ENCODE data around the gene RNF223. TPM values are rescaled to one million over a fixed set of nuclear protein-coding genes. Genes with fewer than 3 reads are reported as not detected.
"Not testable (repeated sequence)": the region's sequence is repeated elsewhere in the genome, so short reads cannot be mapped to it uniquely, and the experiment has no call there.

The RNF223 gene
- total RNA-seq, 1 experiment from 2014 or later: not detected

- TF ChIP-seq STAT6 (CRISPR knock-in tag; conservative IDR thresholded peaks at IDR 0.05; ENCODE audit: low read depth) (no peak), CBFB (CRISPR knock-in tag; IDR thresholded peaks at IDR 0.05; ENCODE audit: low read depth) (no peak), IRF1 (CRISPR knock-in tag; IDR thresholded peaks at IDR 0.05) (no peak), ZNF423 (CRISPR knock-in tag; IDR thresholded peaks at IDR 0.05) (no peak), ERG (CRISPR knock-in tag; IDR thresholded peaks at IDR 0.05) (no peak), FOXK1 (CRISPR knock-in tag; IDR thresholded peaks at IDR 0.05) (peak; percentile 35; the same call in 1 of the 2 replicates), CREM (CRISPR knock-in tag; IDR thresholded peaks at IDR 0.05) (no peak), MAX (CRISPR knock-in tag; IDR thresholded peaks at IDR 0.05) (peak; percentile 76), TP53 (CRISPR knock-in tag; IDR thresholded peaks at IDR 0.05) (0 out of 2 replicates have a peak, but pooled peaks have one; percentile 80), FOXP1 (CRISPR knock-in tag; IDR thresholded peaks at IDR 0.05; ENCODE audit: borderline replicate concordance) (peak; percentile 95; the same call in 1 of the 2 replicates)
- TF ChIP-seq, protein P1, sequence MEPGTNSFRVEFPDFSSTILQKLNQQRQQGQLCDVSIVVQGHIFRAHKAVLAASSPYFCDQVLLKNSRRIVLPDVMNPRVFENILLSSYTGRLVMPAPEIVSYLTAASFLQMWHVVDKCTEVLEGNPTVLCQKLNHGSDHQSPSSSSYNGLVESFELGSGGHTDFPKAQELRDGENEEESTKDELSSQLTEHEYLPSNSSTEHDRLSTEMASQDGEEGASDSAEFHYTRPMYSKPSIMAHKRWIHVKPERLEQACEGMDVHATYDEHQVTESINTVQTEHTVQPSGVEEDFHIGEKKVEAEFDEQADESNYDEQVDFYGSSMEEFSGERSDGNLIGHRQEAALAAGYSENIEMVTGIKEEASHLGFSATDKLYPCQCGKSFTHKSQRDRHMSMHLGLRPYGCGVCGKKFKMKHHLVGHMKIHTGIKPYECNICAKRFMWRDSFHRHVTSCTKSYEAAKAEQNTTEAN (CRISPR knock-in tag; IDR thresholded peaks at IDR 0.05): 0 out of 2 replicates have a peak, but pooled peaks have one; percentile 67
- TF ChIP-seq, protein P2, sequence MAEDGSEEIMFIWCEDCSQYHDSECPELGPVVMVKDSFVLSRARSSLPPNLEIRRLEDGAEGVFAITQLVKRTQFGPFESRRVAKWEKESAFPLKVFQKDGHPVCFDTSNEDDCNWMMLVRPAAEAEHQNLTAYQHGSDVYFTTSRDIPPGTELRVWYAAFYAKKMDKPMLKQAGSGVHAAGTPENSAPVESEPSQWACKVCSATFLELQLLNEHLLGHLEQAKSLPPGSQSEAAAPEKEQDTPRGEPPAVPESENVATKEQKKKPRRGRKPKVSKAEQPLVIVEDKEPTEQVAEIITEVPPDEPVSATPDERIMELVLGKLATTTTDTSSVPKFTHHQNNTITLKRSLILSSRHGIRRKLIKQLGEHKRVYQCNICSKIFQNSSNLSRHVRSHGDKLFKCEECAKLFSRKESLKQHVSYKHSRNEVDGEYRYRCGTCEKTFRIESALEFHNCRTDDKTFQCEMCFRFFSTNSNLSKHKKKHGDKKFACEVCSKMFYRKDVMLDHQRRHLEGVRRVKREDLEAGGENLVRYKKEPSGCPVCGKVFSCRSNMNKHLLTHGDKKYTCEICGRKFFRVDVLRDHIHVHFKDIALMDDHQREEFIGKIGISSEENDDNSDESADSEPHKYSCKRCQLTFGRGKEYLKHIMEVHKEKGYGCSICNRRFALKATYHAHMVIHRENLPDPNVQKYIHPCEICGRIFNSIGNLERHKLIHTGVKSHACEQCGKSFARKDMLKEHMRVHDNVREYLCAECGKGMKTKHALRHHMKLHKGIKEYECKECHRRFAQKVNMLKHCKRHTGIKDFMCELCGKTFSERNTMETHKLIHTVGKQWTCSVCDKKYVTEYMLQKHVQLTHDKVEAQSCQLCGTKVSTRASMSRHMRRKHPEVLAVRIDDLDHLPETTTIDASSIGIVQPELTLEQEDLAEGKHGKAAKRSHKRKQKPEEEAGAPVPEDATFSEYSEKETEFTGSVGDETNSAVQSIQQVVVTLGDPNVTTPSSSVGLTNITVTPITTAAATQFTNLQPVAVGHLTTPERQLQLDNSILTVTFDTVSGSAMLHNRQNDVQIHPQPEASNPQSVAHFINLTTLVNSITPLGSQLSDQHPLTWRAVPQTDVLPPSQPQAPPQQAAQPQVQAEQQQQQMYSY (CRISPR knock-in tag; IDR thresholded peaks at IDR 0.05): peak; percentile 54
- TF ChIP-seq, protein P3, sequence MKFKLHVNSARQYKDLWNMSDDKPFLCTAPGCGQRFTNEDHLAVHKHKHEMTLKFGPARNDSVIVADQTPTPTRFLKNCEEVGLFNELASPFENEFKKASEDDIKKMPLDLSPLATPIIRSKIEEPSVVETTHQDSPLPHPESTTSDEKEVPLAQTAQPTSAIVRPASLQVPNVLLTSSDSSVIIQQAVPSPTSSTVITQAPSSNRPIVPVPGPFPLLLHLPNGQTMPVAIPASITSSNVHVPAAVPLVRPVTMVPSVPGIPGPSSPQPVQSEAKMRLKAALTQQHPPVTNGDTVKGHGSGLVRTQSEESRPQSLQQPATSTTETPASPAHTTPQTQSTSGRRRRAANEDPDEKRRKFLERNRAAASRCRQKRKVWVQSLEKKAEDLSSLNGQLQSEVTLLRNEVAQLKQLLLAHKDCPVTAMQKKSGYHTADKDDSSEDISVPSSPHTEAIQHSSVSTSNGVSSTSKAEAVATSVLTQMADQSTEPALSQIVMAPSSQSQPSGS (CRISPR knock-in tag; IDR thresholded peaks at IDR 0.05; ENCODE audit: borderline replicate concordance, low read depth): no peak
- TF ChIP-seq, protein P4, sequence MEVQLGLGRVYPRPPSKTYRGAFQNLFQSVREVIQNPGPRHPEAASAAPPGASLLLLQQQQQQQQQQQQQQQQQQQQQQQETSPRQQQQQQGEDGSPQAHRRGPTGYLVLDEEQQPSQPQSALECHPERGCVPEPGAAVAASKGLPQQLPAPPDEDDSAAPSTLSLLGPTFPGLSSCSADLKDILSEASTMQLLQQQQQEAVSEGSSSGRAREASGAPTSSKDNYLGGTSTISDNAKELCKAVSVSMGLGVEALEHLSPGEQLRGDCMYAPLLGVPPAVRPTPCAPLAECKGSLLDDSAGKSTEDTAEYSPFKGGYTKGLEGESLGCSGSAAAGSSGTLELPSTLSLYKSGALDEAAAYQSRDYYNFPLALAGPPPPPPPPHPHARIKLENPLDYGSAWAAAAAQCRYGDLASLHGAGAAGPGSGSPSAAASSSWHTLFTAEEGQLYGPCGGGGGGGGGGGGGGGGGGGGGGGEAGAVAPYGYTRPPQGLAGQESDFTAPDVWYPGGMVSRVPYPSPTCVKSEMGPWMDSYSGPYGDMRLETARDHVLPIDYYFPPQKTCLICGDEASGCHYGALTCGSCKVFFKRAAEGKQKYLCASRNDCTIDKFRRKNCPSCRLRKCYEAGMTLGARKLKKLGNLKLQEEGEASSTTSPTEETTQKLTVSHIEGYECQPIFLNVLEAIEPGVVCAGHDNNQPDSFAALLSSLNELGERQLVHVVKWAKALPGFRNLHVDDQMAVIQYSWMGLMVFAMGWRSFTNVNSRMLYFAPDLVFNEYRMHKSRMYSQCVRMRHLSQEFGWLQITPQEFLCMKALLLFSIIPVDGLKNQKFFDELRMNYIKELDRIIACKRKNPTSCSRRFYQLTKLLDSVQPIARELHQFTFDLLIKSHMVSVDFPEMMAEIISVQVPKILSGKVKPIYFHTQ (CRISPR knock-in tag; IDR thresholded peaks at IDR 0.05): no peak
- TF ChIP-seq, protein P5, sequence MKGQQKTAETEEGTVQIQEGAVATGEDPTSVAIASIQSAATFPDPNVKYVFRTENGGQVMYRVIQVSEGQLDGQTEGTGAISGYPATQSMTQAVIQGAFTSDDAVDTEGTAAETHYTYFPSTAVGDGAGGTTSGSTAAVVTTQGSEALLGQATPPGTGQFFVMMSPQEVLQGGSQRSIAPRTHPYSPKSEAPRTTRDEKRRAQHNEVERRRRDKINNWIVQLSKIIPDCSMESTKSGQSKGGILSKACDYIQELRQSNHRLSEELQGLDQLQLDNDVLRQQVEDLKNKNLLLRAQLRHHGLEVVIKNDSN (CRISPR knock-in tag; IDR thresholded peaks at IDR 0.05): peak; percentile 66; the same call in 1 of the 2 replicates
- TF ChIP-seq, protein P6, sequence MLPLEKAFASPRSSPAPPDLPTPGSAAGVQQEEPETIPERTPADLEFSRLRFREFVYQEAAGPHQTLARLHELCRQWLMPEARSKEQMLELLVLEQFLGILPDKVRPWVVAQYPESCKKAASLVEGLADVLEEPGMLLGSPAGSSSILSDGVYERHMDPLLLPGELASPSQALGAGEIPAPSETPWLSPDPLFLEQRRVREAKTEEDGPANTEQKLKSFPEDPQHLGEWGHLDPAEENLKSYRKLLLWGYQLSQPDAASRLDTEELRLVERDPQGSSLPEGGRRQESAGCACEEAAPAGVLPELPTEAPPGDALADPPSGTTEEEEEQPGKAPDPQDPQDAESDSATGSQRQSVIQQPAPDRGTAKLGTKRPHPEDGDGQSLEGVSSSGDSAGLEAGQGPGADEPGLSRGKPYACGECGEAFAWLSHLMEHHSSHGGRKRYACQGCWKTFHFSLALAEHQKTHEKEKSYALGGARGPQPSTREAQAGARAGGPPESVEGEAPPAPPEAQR (CRISPR knock-in tag; IDR thresholded peaks at IDR 0.05): no peak
Measured at GRCh38 chr1:1079408-1080121, 5.5 kb upstream of the RNF223 start (continued).

- H3K27me3 Mint-ChIP-seq (ENCODE audit: low read depth); CTCF ChIA-PET; H3K9me3 Mint-ChIP-seq; H3K27ac Mint-ChIP-seq; DNase-seq (ENCODE audit: low spot score); POLR2A ChIA-PET; H3K4me1 Mint-ChIP-seq; H3K36me3 Mint-ChIP-seq; ATAC-seq; H3K4me3 Mint-ChIP-seq: not testable (repeated sequence)
Measured at GRCh38 chr1:1077396-1077795, 3.3 kb upstream of the RNF223 start.
